Suprapubic skin (tissue), 3 donors: Measurements from ENCODE around the gene ARHGAP20.

ENCODE experiments used
- CTCF ChIP-seq, 2 donors: fragments of 200-600 bp in 1 of 2; fragments of 450-650 bp in 1 of 2; sonication (generic) in 1 of 2; IDR thresholded peaks; one replicate each; pipeline ENCODE4 v1.5.1; 2016 to 2019; ENCODE audit warnings: antibody characterized with exemption in 2 of 2, mild to moderate bottlenecking in 1 of 2, moderate library complexity in 1 of 2
- POLR2A ChIP-seq, 2 donors: fragments of 450-650 bp; IDR thresholded peaks; one replicate each; pipeline ENCODE4 v1.6.1; 2017; ENCODE audit warnings: antibody characterized with exemption in 2 of 2, mild to moderate bottlenecking in 2 of 2, moderate library complexity in 2 of 2

- TF ChIP-seq CTCF (IDR thresholded peaks at IDR 0.05) (no peak), POLR2A (IDR thresholded peaks at IDR 0.05) (no peak)
These were observed 43.7 kb upstream of the ARHGAP20 start for GRCh38 chr11:110755941-110756340.
